Astrocyte of the cerebellum (primary cell): ENCODE results near the gene RAB3A.

ENCODE experiments used
- DNase-seq: peaks from one replicate; pipeline ENCODE4 v3.0.0-alpha.2; 2011; ENCODE audit warnings: low read depth
- H3K4me3 ChIP-seq: 2 replicates; pipeline ENCODE4 v1.5.1; 2011; ENCODE audit warnings: mild to moderate bottlenecking, low read depth, low read length, moderate library complexity
- in situ Hi-C: cut with HindIII; loops from 2 replicates; pipeline ENCODE4 v1.10.0; 2017; ENCODE audit warnings: low sequenced_read_pairs
- TF ChIP-seq, protein P1 (sequence below): IDR thresholded peaks from 2 replicates; pipeline ENCODE4 v1.5.1; 2012; ENCODE audit warnings: low read length, low read depth, moderate library complexity, mild to moderate bottlenecking; ENCODE audit errors: missing control alignments

RAB3A gene

DNA sequence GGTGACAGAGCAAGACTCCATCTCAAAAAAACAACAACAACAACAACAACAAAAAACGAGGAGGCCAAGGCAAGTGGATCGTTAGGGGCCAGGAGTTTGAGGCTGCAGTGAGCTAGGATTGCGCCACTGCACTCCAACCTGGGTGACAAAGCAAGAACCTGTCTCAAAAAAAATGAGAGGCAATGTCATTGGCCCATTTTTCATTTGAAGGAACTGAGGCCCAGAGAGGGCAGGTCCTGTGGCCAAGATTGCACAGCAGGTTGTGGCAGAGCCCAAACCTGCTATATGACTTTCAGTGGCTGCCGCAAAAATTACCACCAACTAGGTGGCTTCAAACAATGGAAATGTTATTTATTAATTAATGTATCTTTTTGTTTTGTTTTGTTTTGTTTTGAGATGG lies 45.4 kb downstream of the RAB3A start:
- DNase-seq = no peak
- in situ Hi-C loops = no loop called here
- no peak overlapping the region for H3K4me3 ChIP-seq
- TF ChIP-seq, protein P1, sequence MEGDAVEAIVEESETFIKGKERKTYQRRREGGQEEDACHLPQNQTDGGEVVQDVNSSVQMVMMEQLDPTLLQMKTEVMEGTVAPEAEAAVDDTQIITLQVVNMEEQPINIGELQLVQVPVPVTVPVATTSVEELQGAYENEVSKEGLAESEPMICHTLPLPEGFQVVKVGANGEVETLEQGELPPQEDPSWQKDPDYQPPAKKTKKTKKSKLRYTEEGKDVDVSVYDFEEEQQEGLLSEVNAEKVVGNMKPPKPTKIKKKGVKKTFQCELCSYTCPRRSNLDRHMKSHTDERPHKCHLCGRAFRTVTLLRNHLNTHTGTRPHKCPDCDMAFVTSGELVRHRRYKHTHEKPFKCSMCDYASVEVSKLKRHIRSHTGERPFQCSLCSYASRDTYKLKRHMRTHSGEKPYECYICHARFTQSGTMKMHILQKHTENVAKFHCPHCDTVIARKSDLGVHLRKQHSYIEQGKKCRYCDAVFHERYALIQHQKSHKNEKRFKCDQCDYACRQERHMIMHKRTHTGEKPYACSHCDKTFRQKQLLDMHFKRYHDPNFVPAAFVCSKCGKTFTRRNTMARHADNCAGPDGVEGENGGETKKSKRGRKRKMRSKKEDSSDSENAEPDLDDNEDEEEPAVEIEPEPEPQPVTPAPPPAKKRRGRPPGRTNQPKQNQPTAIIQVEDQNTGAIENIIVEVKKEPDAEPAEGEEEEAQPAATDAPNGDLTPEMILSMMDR = no peak

DNA sequence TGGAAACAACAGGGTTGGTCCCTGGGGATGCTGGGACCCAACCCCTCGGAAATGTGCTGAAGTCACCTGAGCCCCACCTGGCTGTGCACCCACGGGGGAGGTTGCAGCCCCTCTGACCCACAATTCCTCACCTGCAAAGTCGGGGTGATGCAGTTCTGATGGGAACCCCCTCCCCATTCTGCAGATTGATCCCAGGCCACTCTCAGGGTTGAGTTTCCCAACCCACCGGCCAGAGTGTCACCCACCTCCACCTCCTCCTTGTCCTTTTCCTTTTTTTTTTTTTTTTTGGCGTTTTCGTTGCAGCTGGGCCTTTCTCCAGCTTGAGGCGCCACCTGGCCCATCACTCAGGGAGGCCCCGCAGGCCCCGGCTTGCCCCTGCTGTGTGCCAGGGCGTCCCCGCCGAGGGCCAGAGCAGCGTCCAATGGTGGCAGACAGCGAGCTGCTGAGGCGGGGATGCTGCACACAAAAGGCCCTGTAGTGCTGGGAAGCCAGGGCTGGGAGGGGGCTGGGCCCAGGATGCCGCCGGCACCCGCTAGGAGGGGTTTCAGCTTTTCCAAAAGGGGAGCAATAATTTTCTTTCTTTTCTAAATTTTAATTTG lies 46.3 kb downstream of the RAB3A start:
- TF ChIP-seq, protein P1 = no peak
- DNase-seq = no peak
- no peak overlapping the region for H3K4me3 ChIP-seq
- in situ Hi-C loops = no loop called here

DNA sequence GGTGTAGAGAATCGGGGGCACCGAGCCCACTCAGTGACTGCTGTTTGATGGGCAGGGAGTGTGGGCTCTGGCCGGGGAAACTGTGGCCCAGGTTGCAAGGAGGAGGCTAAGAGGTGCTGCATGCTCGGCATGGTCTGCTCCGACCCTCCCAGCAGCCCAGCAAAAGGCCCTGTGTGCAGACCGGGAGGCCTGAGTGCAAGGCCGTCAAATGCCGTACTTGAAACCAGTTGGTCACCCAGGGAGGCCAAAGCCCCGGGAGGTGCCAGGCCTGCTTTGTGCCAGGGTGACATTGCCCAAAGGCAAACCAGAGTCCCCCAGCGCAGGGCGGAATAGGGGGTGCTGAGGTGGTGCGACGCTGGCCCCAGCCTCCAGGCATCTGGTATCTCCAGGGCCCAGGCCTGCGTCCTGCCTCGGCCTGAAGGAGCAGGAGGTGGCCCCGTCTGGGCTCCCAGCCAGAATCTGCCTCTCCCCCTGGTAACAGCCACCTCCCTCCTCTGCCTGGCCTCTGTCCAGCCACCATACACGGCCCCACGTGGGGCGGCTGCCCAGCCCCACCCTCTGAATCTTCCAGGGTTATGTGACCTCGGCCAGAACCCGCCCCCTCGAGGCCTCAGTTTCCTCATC lies 46.9 kb downstream of the RAB3A start:
- in situ Hi-C loops = no loop called here
- no peak overlapping the region for H3K4me3 ChIP-seq
- DNase-seq = peak; percentile 62
- TF ChIP-seq, protein P1 = no peak

DNA sequence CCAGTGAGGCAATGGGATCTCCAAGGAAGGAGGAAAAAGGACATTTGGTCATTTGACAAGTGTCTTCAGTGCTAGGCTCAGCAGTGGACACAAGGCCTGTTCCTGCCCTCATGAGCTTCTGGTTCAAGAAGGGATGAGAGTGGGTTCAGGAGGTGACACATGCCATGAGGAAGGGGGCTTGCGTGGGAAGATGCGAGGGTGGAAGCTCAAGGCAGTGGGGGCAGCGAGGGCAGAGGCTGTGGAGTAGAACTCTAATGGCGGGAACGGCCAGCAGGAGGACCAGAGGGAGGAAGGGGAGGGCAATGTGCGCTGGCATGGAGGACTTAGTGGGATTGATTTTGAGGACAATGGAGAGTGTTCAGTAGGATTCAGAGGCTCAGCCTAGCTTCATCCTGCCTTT lies 47.6 kb downstream of the RAB3A start:
- in situ Hi-C loops = no loop called here

DNA sequence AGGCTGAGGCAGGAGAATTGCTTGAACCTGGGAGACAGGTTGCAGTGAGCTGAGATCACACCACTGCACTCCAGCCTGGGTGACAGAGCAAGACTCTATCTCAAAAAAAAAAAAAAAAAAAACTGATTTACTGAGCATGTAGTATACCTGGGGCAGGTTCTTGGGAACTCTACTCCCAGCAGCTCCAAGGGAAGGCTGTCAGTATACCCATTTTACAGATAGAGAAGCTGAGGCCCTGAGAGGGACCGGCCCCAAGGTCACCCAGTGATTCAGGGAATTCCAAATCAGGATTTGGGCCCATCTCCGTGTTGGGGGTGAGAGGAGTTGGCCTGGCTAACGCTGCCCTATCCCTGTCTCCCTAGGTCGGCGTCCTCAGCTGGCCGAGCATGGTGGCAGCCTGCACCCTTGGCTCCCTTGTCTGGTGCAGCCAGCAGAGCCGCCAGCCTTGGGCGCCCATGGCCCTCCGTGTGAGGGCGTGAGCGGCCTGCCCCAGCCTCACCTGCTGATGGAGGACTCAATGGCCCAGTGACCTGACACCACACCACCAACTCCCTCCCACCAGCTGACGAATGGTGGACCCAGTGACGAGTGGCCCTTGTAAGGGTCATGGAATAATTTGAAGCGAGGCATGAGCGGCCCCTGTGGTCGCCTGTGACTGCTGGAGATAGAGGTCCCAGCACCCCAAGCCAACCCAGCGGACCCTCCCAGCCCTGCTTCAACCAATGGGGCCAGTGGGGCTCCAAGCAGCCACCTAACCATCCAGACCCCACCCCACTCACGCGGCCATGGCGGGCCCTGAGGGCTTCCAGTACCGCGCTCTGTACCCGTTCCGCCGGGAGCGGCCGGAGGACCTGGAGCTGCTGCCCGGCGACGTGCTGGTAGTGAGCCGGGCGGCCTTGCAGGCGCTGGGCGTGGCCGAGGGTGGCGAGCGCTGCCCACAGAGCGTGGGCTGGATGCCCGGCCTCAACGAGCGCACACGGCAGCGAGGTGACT lies 48.5 kb downstream of the RAB3A start:
- TF ChIP-seq, protein P1 = no peak
- DNase-seq = no peak
- in situ Hi-C loops = no loop called here
- H3K4me3 ChIP-seq = no peak overlapping the region

More for the DNA sequence above, 47.6 kb downstream of the RAB3A start:
- H3K4me3 ChIP-seq = no peak overlapping the region
- TF ChIP-seq, protein P1 = no peak
- DNase-seq = no peak

DNA sequence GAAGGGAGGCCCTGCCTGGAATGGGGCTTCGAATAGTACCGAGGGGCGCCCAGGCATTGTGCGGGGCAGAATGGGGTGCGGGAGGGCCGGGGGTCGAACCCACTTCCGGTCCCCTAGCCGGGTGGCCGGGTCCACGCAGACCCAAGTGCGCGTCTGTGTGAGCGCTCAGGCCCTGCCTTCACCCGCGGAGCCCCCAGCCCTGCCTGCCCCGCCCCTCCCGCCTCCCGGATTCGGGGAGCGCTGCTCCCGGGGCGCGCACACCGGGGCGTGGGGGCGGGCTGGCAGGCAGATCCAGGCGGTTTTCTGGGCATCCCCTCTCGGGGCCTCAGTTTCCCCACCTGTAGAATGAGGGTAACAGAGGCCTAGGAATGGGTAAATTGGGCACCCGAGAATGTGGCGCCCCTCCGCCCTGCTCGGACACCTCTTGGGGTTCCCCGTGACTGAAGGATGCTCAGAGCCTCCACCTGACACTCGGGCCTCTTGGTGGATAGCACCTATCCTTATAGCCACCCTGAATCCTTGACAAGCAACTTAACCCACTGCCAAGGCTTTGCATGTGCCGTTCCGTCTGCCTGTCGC lies 50.2 kb downstream of the RAB3A start:
- in situ Hi-C loops = no loop called here
- H3K4me3 ChIP-seq = peak overlapping the region; percentile 92
- no peak for DNase-seq
- TF ChIP-seq, protein P1 = no peak
